Measurements from ENCODE around the gene WWP2.

The WWP2 gene

GRCh38 chr16:69881141-69881540, 119.0 kb downstream of the WWP2 start:
- TF ChIP-seq POLR2A (IDR thresholded peaks at IDR 0.05; ENCODE audit: low read depth, low read length), result no peak
- FAIRE-seq, result no peak
- no peak for DNase-seq (ENCODE audit: insufficient read length, low spot score)

- DNase-seq (ENCODE audit: insufficient read length, low spot score) (no peak), FAIRE-seq (no peak)
- no peak for TF ChIP-seq POLR2A (IDR thresholded peaks at IDR 0.05; ENCODE audit: low read depth, low read length)
Observed at GRCh38 chr16:69883744-69884143, 121.6 kb downstream of the WWP2 start.

GRCh38 chr16:69885722-69886121, 123.6 kb downstream of the WWP2 start:
- TF ChIP-seq POLR2A (IDR thresholded peaks at IDR 0.05; ENCODE audit: low read depth, low read length), result no peak
- FAIRE-seq (no peak), DNase-seq (ENCODE audit: insufficient read length, low spot score) (no peak)

GRCh38 chr16:69886726-69887125, 124.6 kb downstream of the WWP2 start:
- FAIRE-seq, result no peak
- no peak for TF ChIP-seq POLR2A (IDR thresholded peaks at IDR 0.05; ENCODE audit: low read depth, low read length)
- DNase-seq (ENCODE audit: insufficient read length, low spot score), result no peak

GRCh38 chr16:69888005-69888590, 126.0 kb downstream of the WWP2 start:
- DNase-seq (ENCODE audit: insufficient read length, low spot score) (no peak), FAIRE-seq (no peak)
- no peak for TF ChIP-seq POLR2A (IDR thresholded peaks at IDR 0.05; ENCODE audit: low read depth, low read length)

- TF ChIP-seq POLR2A (IDR thresholded peaks at IDR 0.05; ENCODE audit: low read depth, low read length), result no peak
- FAIRE-seq (no peak), DNase-seq (ENCODE audit: insufficient read length, low spot score) (no peak)
Observed at GRCh38 chr16:69889295-69889964, 127.3 kb downstream of the WWP2 start.

- FAIRE-seq (no peak), DNase-seq (ENCODE audit: insufficient read length, low spot score) (no peak)
- TF ChIP-seq POLR2A (IDR thresholded peaks at IDR 0.05; ENCODE audit: low read depth, low read length), result no peak
Observed at GRCh38 chr16:69890114-69890891, 128.2 kb downstream of the WWP2 start.

GRCh38 chr16:69890892-69891282, 128.8 kb downstream of the WWP2 start:
- no peak for DNase-seq (ENCODE audit: insufficient read length, low spot score)
- no peak for TF ChIP-seq POLR2A (IDR thresholded peaks at IDR 0.05; ENCODE audit: low read depth, low read length)
- no peak for FAIRE-seq

- TF ChIP-seq POLR2A (IDR thresholded peaks at IDR 0.05; ENCODE audit: low read depth, low read length), result no peak
- DNase-seq (ENCODE audit: insufficient read length, low spot score), result no peak
- no peak for FAIRE-seq
Observed at GRCh38 chr16:69892378-69892777, 130.2 kb downstream of the WWP2 start.

GRCh38 chr16:69893106-69893505, 131.0 kb downstream of the WWP2 start:
- no peak for TF ChIP-seq POLR2A (IDR thresholded peaks at IDR 0.05; ENCODE audit: low read depth, low read length)
- no peak for FAIRE-seq
- no peak for DNase-seq (ENCODE audit: insufficient read length, low spot score)

GRCh38 chr16:69894676-69895075, 132.5 kb downstream of the WWP2 start:
- no peak for DNase-seq (ENCODE audit: insufficient read length, low spot score)
- TF ChIP-seq POLR2A (IDR thresholded peaks at IDR 0.05; ENCODE audit: low read depth, low read length), result no peak
- FAIRE-seq, result no peak

GRCh38 chr16:69903865-69904415, 141.8 kb downstream of the WWP2 start:
- TF ChIP-seq POLR2A (IDR thresholded peaks at IDR 0.05; ENCODE audit: low read depth, low read length), result no peak
- no peak for FAIRE-seq
- no peak for DNase-seq (ENCODE audit: insufficient read length, low spot score)

- no peak for DNase-seq (ENCODE audit: insufficient read length, low spot score)
- no peak for FAIRE-seq
- no peak for TF ChIP-seq POLR2A (IDR thresholded peaks at IDR 0.05; ENCODE audit: low read depth, low read length)
Observed at GRCh38 chr16:69904495-69905170, 142.5 kb downstream of the WWP2 start.

- FAIRE-seq, result no peak
Observed at GRCh38 chr16:69905171-69905555, 143.0 kb downstream of the WWP2 start.

More at GRCh38 chr16:69905171-69905555, 143.0 kb downstream of the WWP2 start:
- TF ChIP-seq POLR2A (IDR thresholded peaks at IDR 0.05; ENCODE audit: low read depth, low read length), result no peak
- DNase-seq (ENCODE audit: insufficient read length, low spot score), result no peak
